ENCODE data around the gene OPRM1. TPM values are rescaled to one million over a fixed set of nuclear protein-coding genes. Genes with fewer than 3 reads are reported as not detected.

Gene OPRM1
- total and polyA plus RNA-seq, 2 of the 8 experiments (the other 6 are each of a cell fraction or from before 2014, with no cell fraction given): not detected

GRCh38 chr6:154228521-154228905, 189.5 kb downstream of the OPRM1 start:
- WGBS, 2 experiments (ENCODE audit: extremely low coverage in 1 of 2, insufficient coverage in 1 of 2, insufficient read length in 1 of 2, insufficient replicate concordance in 2 of 2, low coverage in 1 of 2, low lambda C conversion rate in 2 of 2, missing lambda C conversion rate in 1 of 2): 91% methylated on average over 4 of the region's 4 CpGs; no CpG with 5 or more reads in 1 of the 2 experiments
- no peak overlapping the region for H2AK5ac ChIP-seq (ENCODE audit: low read depth, low read length)
- H4K20me1 ChIP-seq (replicated peaks in 1 of 2; ENCODE audit: control insufficient read depth in 1 of 2, insufficient read depth in 2 of 2, low read length in 2 of 2): no peaks in the 10 kb centered on the region
- H3K79me1 ChIP-seq (ENCODE audit: low read depth, low read length): no peaks in the 10 kb centered on the region
- POLR2A ChIA-PET (ENCODE audit: partially characterized antibody): no interaction called here
- H3K27ac ChIP-seq (ENCODE audit: low read depth, low read length): no peak overlapping the region
- H2BK20ac ChIP-seq (ENCODE audit: low read length): no peak overlapping the region
- no peak for TF ChIP-seq SP4 (IDR thresholded peaks at IDR 0.05; ENCODE audit: low read length)
- TF ChIP-seq CTCF (IDR thresholded peaks at IDR 0.05; ENCODE audit: control extremely low read depth in 1 of 3, insufficient read depth in 1 of 3, low read depth in 1 of 3, low read length in 3 of 3): no peak
- no peak for TF ChIP-seq RBBP5 (IDR thresholded peaks at IDR 0.05; ENCODE audit: borderline replicate concordance, low read depth, low read length)
- no peak for TF ChIP-seq SIX5 (IDR thresholded peaks at IDR 0.05; ENCODE audit: low read depth, low read length)
- TF ChIP-seq GABPA (IDR thresholded peaks at IDR 0.05; ENCODE audit: borderline replicate concordance, insufficient read depth, low read length): no peak
- H3K18ac ChIP-seq (ENCODE audit: extremely low read depth, low read length): no peak overlapping the region
- H2AFZ ChIP-seq (ENCODE audit: low read length): no peak overlapping the region
- no peak overlapping the region for H3K23ac ChIP-seq (ENCODE audit: insufficient read length)
- H2BK120ac ChIP-seq (replicated peaks; ENCODE audit: low read depth, low read length): no peak overlapping the region
- H3K23me2 ChIP-seq (ENCODE audit: low read depth, low read length): no peaks in the 10 kb centered on the region
- no peak overlapping the region for H3K4ac ChIP-seq (replicated peaks; ENCODE audit: insufficient read length, low read depth, low read length)
- no peaks in the 10 kb centered on the region; a peak in 1 of 4 replicates for H3K9me3 ChIP-seq (ENCODE audit: insufficient read depth in 2 of 2, low read depth in 1 of 2, low read length in 1 of 2)
- H4K8ac ChIP-seq (ENCODE audit: extremely low read depth, insufficient read depth, low read length): no peak overlapping the region
- H3K56ac ChIP-seq (replicated peaks; ENCODE audit: insufficient read length, low read depth, low read length): no peak overlapping the region
- FAIRE-seq (no peak), DNase-seq (ENCODE audit: low read depth in 1 of 2, low spot score in 2 of 2) (no peak)
- no peak overlapping the region for H4K5ac ChIP-seq (ENCODE audit: insufficient read length, low read depth, low read length)
- no peak overlapping the region for H3K9ac ChIP-seq (replicated peaks in 1 of 4; ENCODE audit: extremely low read depth in 1 of 4, low read depth in 3 of 4, low read length in 3 of 4)
- no peak overlapping the region for H2BK15ac ChIP-seq (ENCODE audit: low read length)
- H3K27me3 ChIP-seq (replicated peaks in 1 of 4; ENCODE audit: control insufficient read depth in 3 of 4, extremely low read depth in 1 of 4, insufficient read depth in 3 of 4, low read length in 3 of 4): no peaks in the 10 kb centered on the region
- H3K14ac ChIP-seq (ENCODE audit: insufficient read length): no peak overlapping the region
- CTCF ChIA-PET (ENCODE audit: partially characterized antibody): interaction anchor here (1.7 kb wide), 1 partner anchor 9 kb away, joined by 4 read pairs; no protein-coding TSS in a partner anchor
- no peak overlapping the region for H4K91ac ChIP-seq (replicated peaks; ENCODE audit: insufficient read length, low read length)
- H2BK12ac ChIP-seq (ENCODE audit: low read depth, low read length): no peak overlapping the region
- no peak overlapping the region for H2BK5ac ChIP-seq (ENCODE audit: low read depth, low read length)
- H3K4me1 ChIP-seq (replicated peaks in 1 of 4; ENCODE audit: control insufficient read depth in 3 of 4, insufficient read depth in 4 of 4, low read length in 3 of 4): no peaks in the 10 kb centered on the region
- H3K36me3 ChIP-seq (ENCODE audit: control insufficient read depth in 2 of 4, insufficient read depth in 4 of 4, low read length in 3 of 4): no peaks in the 10 kb centered on the region
- no peaks in the 10 kb centered on the region for H3K79me2 ChIP-seq (ENCODE audit: control insufficient read depth in 1 of 2, insufficient read depth in 2 of 2, low read length in 2 of 2)
- no peak overlapping the region for H3K4me2 ChIP-seq (ENCODE audit: insufficient read depth in 1 of 2, low read depth in 2 of 2, low read length in 2 of 2)
- H3K4me3 ChIP-seq (ENCODE audit: extremely low read depth in 1 of 4, insufficient read depth in 2 of 4, low read depth in 3 of 4, low read length in 4 of 4): no peak overlapping the region

All from H1 (cell line).